Measurements from ENCODE around the gene CTNND2.

Gene CTNND2

GRCh38 chr5:11153670-11154382 is 750.4 kb downstream of the CTNND2 start:
- no peaks in the 10 kb centered on the region for H3K9me3 ChIP-seq (replicated peaks; ENCODE audit: insufficient read depth, low read length)
- H3K27me3 ChIP-seq (replicated peaks; ENCODE audit: insufficient read depth, low read length) = no peaks in the 10 kb centered on the region
- no peaks in the 10 kb centered on the region for H3K36me3 ChIP-seq (replicated peaks; ENCODE audit: insufficient read depth, low read length)
- H3K4me2 ChIP-seq (ENCODE audit: low read depth, low read length) = no peak overlapping the region
- TF ChIP-seq, protein P1, sequence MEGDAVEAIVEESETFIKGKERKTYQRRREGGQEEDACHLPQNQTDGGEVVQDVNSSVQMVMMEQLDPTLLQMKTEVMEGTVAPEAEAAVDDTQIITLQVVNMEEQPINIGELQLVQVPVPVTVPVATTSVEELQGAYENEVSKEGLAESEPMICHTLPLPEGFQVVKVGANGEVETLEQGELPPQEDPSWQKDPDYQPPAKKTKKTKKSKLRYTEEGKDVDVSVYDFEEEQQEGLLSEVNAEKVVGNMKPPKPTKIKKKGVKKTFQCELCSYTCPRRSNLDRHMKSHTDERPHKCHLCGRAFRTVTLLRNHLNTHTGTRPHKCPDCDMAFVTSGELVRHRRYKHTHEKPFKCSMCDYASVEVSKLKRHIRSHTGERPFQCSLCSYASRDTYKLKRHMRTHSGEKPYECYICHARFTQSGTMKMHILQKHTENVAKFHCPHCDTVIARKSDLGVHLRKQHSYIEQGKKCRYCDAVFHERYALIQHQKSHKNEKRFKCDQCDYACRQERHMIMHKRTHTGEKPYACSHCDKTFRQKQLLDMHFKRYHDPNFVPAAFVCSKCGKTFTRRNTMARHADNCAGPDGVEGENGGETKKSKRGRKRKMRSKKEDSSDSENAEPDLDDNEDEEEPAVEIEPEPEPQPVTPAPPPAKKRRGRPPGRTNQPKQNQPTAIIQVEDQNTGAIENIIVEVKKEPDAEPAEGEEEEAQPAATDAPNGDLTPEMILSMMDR (IDR thresholded peaks at IDR 0.05; ENCODE audit: low read length) = no peak
- no peak for TF ChIP-seq EZH2 (optimal IDR thresholded peaks at IDR 0.05; ENCODE audit: low read depth, low read length)
- TF ChIP-seq EZH2phosphoT487 (IDR thresholded peaks at IDR 0.05; ENCODE audit: low read length) = no peak
- H3K4me1 ChIP-seq (ENCODE audit: low read length) = no peaks in the 10 kb centered on the region
- H3K27ac ChIP-seq (ENCODE audit: low read length) = no peak overlapping the region
- H4K20me1 ChIP-seq (ENCODE audit: insufficient read depth, low read length) = no peaks in the 10 kb centered on the region
- no peak overlapping the region for H3K9ac ChIP-seq (ENCODE audit: low read length)
- no peaks in the 10 kb centered on the region for H3F3A ChIP-seq (ENCODE audit: insufficient read depth, low read length)
- H3K79me2 ChIP-seq (ENCODE audit: low read length) = no peaks in the 10 kb centered on the region
- no peak overlapping the region for H3K4me3 ChIP-seq (ENCODE audit: low read length)
- no peak overlapping the region for H2AFZ ChIP-seq (ENCODE audit: low read length)
- H3K9me2 ChIP-seq (replicated peaks; ENCODE audit: insufficient read depth, low read length) = no peaks in the 10 kb centered on the region
- no peak for DNase-seq

- no peak for DNase-seq
- H3K9me2 ChIP-seq (replicated peaks; ENCODE audit: insufficient read depth, low read length) = no peaks in the 10 kb centered on the region
- no peaks in the 10 kb centered on the region for H3K27me3 ChIP-seq (replicated peaks; ENCODE audit: insufficient read depth, low read length)
- no peaks in the 10 kb centered on the region for H3K4me1 ChIP-seq (ENCODE audit: low read length)
- H3K9ac ChIP-seq (ENCODE audit: low read length) = no peak overlapping the region
- H3F3A ChIP-seq (ENCODE audit: insufficient read depth, low read length) = no peaks in the 10 kb centered on the region
- no peak for TF ChIP-seq EZH2 (optimal IDR thresholded peaks at IDR 0.05; ENCODE audit: low read depth, low read length)
- TF ChIP-seq, protein P1 (IDR thresholded peaks at IDR 0.05; ENCODE audit: low read length) = no peak
- no peak for TF ChIP-seq EZH2phosphoT487 (IDR thresholded peaks at IDR 0.05; ENCODE audit: low read length)
- H3K9me3 ChIP-seq (replicated peaks; ENCODE audit: insufficient read depth, low read length) = no peaks in the 10 kb centered on the region
- H3K79me2 ChIP-seq (ENCODE audit: low read length) = no peaks in the 10 kb centered on the region
- no peaks in the 10 kb centered on the region for H3K36me3 ChIP-seq (replicated peaks; ENCODE audit: insufficient read depth, low read length)
- no peak overlapping the region for H3K4me3 ChIP-seq (ENCODE audit: low read length)
- H3K27ac ChIP-seq (ENCODE audit: low read length) = no peak overlapping the region
- H3K4me2 ChIP-seq (ENCODE audit: low read depth, low read length) = no peak overlapping the region
- H2AFZ ChIP-seq (ENCODE audit: low read length) = no peak overlapping the region
- no peaks in the 10 kb centered on the region for H4K20me1 ChIP-seq (ENCODE audit: insufficient read depth, low read length)
Measured at GRCh38 chr5:11152368-11152767, 751.9 kb downstream of the CTNND2 start.

- Histone ChIP-seq H3K9me2 (replicated peaks; ENCODE audit: insufficient read depth, low read length) (no peaks in the 10 kb centered on the region), H3K4me3 (ENCODE audit: low read length) (no peak overlapping the region), H3K9me3 (replicated peaks; ENCODE audit: insufficient read depth, low read length) (no peaks in the 10 kb centered on the region), H4K20me1 (ENCODE audit: insufficient read depth, low read length) (no peaks in the 10 kb centered on the region), H3K27ac (ENCODE audit: low read length) (no peak overlapping the region), H3K4me1 (ENCODE audit: low read length) (no peaks in the 10 kb centered on the region), H3K27me3 (replicated peaks; ENCODE audit: insufficient read depth, low read length) (no peaks in the 10 kb centered on the region), H3K9ac (ENCODE audit: low read length) (no peak overlapping the region), H2AFZ (ENCODE audit: low read length) (no peak overlapping the region), H3K4me2 (ENCODE audit: low read depth, low read length) (no peak overlapping the region), H3F3A (ENCODE audit: insufficient read depth, low read length) (no peaks in the 10 kb centered on the region), H3K79me2 (ENCODE audit: low read length) (no peaks in the 10 kb centered on the region), H3K36me3 (replicated peaks; ENCODE audit: insufficient read depth, low read length) (no peaks in the 10 kb centered on the region)
- no peak for DNase-seq
- no peak for TF ChIP-seq EZH2phosphoT487 (IDR thresholded peaks at IDR 0.05; ENCODE audit: low read length)
- no peak for TF ChIP-seq EZH2 (optimal IDR thresholded peaks at IDR 0.05; ENCODE audit: low read depth, low read length)
- TF ChIP-seq, protein P1 (IDR thresholded peaks at IDR 0.05; ENCODE audit: low read length) = no peak
Measured at GRCh38 chr5:11150976-11151375, 753.3 kb downstream of the CTNND2 start.
